ENCODE results near the gene SOST.

The SOST gene

DNA sequence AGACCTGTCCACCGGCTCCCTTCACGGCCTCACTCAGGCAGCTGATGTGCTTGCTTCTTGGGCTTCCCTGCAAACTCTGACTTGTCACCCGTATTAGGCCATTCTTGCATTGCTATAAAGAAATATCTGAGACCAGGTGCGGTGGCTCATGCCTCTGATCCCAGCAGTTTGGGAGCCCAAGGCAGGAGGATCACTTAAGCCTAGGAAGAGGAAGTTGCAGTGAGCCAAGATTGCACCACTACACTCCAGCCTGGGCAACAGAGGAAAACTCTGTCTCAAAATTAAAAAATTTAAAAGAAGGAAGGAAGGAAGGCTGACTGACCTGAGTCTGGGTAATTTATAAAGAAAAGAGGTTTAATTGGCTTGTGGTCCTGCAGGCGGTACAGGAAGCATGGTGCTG, 17.0 kb downstream of the SOST start:
- no peak for DNase-seq (ENCODE audit: low spot score)

- DNase-seq (ENCODE audit: low spot score) = no peak
Observed at GRCh38 chr17:43740541-43740940, 18.1 kb downstream of the SOST start.

DNA sequence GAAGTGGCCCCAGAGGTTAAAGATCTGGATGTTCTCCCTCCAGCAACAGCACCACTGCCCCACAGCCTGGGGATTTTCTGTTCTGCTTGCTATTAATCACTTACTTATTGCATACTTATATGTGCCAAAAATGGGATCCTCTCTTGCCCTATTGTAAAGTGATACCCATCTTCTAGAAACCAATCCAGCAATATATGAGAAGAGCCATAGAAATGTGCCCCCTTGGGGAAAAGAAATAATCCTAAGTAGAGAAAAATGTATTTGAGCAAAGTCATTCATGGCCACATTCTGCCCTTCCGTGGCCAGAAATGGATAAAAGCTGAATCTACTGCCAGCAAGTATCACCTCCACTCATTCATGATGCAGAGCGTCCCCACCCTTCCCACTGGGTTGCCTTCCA, 20.9 kb downstream of the SOST start:
- DNase-seq (ENCODE audit: low spot score) = no peak

- no peak for DNase-seq (ENCODE audit: low spot score)
Observed at GRCh38 chr17:43736389-43736788, 22.2 kb downstream of the SOST start.

DNA sequence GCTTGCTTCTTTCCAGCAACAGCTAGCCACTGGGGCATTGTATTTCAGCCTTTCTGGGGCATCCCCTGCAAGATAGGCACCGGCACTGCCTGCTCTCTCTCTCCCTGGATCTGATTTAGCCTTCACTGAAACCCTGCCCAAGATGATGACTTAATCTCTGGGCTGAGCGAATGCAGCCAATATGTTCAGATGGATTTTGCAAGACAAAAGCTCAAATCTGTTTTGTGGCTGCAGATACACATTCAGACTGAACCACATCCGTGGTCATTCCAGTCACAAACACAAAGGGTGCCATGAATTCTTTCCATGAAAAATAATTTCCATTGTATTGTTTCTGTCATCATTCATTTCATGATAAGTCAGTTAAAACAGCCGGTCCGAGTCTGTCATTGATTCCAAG, 24.2 kb downstream of the SOST start:
- DNase-seq (ENCODE audit: low spot score) = no peak

GRCh38 chr17:43733956-43734355, 24.6 kb downstream of the SOST start:
- no peak for DNase-seq (ENCODE audit: low spot score)

DNA sequence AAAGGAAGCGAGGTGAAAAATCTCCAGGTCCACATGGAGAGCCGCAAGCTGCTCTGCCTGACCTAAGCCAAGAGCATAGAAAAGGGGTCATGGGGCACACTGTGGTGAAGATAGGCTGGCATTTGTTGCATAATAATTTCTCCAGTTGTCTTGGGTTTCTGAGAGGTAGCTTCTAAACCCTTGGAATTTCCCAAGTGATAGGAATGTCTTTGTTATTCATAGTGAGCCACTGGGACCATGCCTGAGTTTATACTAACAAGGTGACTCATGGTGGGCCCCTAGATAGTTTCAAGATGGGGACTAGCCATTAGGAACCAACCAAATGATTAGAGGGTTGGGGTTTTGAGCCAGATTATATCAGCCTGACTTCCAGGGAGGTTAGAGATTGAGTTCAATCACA, 25.6 kb downstream of the SOST start:
- DNase-seq (ENCODE audit: low spot score) = no peak

GRCh38 chr17:43728081-43728480, 30.5 kb downstream of the SOST start:
- no peak for DNase-seq (ENCODE audit: low spot score)

DNA sequence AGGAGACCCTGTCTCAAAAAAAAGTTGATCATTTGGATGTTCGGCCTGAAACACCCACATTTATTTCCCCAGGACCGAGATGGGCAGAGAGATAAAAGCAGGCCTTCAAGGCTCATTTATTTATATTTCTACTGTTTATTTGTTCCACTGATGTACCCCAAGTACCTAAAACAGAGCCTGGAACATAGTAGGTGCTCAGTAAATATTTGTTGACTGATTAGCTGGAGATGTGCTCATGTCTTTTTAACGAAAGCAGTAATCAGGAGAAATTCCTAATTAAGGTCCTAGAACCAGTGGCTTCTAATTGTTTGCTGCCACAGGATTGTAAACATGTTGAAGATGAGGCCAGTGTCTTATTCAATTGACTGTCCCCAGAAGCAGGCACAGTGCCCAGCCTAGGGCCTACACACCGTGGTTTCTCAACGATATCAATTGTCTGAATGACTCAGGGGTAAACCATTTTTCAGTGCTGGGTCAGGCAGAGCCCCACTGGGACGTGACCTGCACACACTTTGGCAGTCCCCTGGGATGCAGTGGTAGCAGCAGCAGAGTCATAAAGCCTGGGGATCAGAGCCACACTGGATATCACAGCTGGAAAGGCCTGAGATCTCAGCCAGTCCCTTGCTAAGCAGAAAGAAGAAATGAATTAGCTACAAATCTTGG, 34.8 kb downstream of the SOST start:
- DNase-seq (ENCODE audit: low spot score) = no peak

- no peak for DNase-seq (ENCODE audit: low spot score)
Observed at GRCh38 chr17:43722870-43723665, 35.5 kb downstream of the SOST start.

DNA sequence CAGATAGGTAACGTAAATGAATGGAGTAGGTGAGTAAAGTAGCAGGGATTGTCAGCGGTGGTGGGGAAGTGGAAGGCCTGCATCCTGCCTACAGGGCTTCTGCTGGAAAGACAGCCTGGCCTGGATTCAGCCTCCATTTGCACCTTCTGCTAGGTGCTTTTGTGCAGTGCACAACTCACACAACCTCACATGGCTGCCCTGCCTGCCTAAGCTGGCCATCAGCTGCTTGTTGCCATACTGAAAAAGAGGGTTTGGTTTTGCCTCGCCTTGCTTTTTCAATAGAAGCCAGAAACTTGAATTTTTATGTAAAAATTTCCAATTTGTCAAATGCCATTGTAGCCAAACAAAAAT, 36.3 kb downstream of the SOST start:
- no peak for DNase-seq (ENCODE audit: low spot score)

- no peak for DNase-seq (ENCODE audit: low spot score)
Observed at GRCh38 chr17:43721537-43722268, 36.9 kb downstream of the SOST start.

DNA sequence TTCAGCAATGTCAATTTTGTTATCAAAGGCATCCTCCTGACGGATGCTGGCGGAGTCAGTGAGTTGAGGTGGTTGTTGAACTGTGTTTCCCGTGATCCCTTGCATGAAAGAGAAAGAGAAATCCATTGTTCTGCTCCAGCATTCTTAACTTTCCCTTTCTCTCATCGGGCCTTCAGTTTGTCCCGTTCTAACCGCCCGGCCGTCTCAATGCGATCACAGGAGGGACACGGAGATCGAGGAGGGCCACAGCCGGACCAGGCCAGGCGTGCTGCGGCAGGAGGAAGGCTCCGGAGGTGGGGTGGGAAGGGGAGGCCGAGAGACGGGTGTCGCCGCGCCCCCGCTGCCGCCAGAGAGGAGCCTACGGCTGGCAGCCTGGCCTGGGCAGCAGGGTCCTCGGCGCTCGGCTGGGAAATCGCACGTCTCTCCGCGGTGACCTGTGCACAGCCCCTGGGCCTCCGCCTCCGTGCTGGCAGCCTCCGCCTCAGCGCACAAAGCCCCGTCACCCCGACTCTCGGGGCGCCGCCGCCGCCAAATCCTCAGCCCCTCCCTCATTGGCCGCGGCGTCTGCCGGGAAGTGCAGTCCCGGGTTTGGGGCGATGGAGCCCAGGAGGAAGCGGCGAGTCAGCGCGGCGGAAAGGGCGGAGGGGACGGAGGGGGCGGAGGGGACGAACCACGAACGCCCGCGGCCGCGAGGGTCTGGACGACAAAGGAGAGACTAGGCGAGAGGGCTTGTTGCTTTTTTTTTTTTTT, 38.1 kb downstream of the SOST start:
- DNase-seq (ENCODE audit: low spot score) = peak; percentile 75

DNA sequence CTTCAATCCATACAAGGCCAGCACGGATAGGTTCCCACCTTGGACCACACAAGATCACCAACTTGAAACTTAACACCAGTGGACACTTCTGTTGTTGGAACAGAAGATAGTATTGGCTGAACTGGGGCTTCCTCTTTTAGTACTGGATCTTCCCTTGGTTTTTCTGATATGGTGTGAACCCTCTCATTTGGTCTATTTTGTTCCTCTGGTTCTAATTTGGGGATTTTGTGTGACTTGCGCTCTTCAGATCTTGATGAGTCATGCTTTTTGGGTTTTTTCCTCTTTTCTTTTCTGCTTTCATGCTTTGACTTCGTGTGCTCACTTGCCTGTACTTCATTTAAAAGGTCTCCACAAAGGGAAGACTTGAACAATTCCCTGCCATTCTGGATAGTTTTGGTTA, 39.0 kb downstream of the SOST start:
- DNase-seq (ENCODE audit: low spot score) = no peak

- DNase-seq (ENCODE audit: low spot score) = no peak
Observed at GRCh38 chr17:43718544-43718943, 40.0 kb downstream of the SOST start.

DNA sequence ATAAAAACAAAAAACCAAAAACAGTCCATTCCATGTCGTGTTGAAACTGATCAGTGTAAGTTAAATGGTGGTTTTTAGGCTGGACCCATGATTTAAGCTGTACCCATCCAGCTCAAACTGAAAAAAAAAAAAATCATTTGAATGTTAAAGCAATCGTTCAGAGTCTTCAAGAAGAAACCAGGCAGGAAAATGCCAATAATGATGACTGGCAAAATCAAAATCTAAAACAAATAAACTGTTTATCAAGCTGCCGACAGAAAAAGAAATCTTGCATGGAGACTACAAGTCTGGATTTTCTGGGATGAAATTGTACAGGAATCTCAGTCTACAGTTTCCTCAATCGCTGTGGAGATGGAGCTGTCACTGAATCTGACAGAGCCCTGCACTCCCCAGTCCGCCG, 40.7 kb downstream of the SOST start:
- DNase-seq (ENCODE audit: low spot score) = no peak

GRCh38 chr17:43714465-43715149, 44.0 kb downstream of the SOST start:
- DNase-seq (ENCODE audit: low spot score) = no peak

DNA sequence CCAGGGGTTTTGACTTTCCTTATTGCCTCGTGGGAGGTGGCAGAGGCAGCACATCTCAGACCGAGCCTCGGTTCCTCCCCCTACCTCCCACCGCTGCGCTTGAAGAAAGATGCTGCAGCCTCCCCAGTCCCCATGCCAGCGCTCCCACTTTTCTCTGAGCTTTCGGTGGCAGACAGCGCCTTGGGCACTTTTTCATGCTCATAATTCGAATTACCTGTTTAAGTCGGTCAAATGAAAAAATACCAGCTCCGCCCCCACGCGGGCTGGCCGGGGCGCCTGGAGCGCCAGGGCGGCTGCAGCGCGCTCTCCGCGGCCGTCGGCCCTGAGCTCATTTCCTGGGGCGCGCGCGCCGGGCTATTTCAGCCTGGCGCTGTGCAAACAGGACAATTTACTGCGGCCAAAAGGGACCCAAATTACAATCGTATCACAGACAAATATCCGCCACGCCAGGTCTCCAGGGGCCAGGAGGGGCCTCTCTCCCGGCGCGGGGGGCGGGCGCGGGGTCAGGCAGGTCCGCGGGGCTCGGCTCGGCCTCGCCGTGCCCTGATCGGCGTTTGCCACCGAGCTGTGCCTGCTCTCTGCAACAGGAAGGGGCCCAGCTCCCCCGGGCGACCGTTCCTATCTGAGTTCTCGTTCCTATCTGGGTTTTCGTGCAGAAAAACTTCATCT, 45.0 kb downstream of the SOST start:
- DNase-seq (ENCODE audit: low spot score) = no peak

GRCh38 chr17:43712397-43712796, 46.2 kb downstream of the SOST start:
- DNase-seq (ENCODE audit: low spot score) = no peak

DNA sequence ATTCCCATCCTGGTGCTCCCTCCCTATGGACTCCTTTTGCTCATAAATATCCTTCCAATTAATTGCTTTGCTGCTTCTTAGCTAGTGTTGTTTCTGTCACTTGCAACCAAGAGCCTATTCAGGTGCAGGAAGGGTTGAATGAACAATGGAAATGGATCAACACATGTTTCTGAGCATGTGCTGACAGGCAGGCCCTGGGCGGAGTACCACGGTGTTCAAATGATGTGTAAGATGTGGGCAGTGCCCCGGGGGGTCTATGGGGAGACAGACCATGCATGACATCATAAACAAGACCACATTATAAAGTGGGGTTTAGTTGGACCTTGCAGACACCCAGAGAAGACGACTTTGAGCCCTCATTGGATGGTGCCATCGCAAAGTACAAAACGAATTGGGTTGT, 48.5 kb downstream of the SOST start:
- DNase-seq (ENCODE audit: low spot score) = no peak

- DNase-seq (ENCODE audit: low spot score) = no peak
Observed at GRCh38 chr17:43709210-43709609, 49.4 kb downstream of the SOST start.

Measured in CD4-positive, alpha-beta T cell treated with Interleukin-2 at 100 ng/mL for 4 hours (primary cell).